ENCODE data around the gene BABAM2. TPM values are rescaled to one million over a fixed set of nuclear protein-coding genes. Genes with fewer than 3 reads are reported as not detected.

BABAM2 gene
- total RNA-seq, 1 donor from 2014 or later: 33.9 TPM

GRCh38 chr2:28166956-28167355 is 276.4 kb downstream of the BABAM2 start:
- no peak for TF ChIP-seq CTCF (IDR thresholded peaks at IDR 0.05)
- H3K9me3 Mint-ChIP-seq (ENCODE audit: low read depth): no peaks in the 10 kb centered on the region
- no peaks in the 10 kb centered on the region for H3K36me3 Mint-ChIP-seq (ENCODE audit: low read depth)
- H3K4me3 Mint-ChIP-seq (ENCODE audit: unreplicated experiment): no peak overlapping the region
- no peak for DNase-seq (ENCODE audit: low spot score)
- peaks cover 39% of the 10 kb centered on the region for H3K4me1 Mint-ChIP-seq (ENCODE audit: low read depth)
- no peaks in the 10 kb centered on the region for H3K27me3 Mint-ChIP-seq (ENCODE audit: low read depth)
- H3K27ac Mint-ChIP-seq (ENCODE audit: unreplicated experiment): no peak overlapping the region

GRCh38 chr2:28168376-28168775 is 277.8 kb downstream of the BABAM2 start:
- Mint-ChIP-seq H3K9me3 (ENCODE audit: low read depth) (no peaks in the 10 kb centered on the region), H3K27ac (ENCODE audit: unreplicated experiment) (no peak overlapping the region), H3K4me3 (ENCODE audit: unreplicated experiment) (no peak overlapping the region), H3K4me1 (ENCODE audit: low read depth) (peaks cover 44% of the 10 kb centered on the region), H3K36me3 (ENCODE audit: low read depth) (peaks cover 1% of the 10 kb centered on the region), H3K27me3 (ENCODE audit: low read depth) (no peaks in the 10 kb centered on the region)
- no peak for TF ChIP-seq CTCF (IDR thresholded peaks at IDR 0.05)
- DNase-seq (ENCODE audit: low spot score): no peak

GRCh38 chr2:28169492-28169891 is 279.0 kb downstream of the BABAM2 start:
- no peaks in the 10 kb centered on the region for H3K27me3 Mint-ChIP-seq (ENCODE audit: low read depth)
- peaks cover 1% of the 10 kb centered on the region for H3K36me3 Mint-ChIP-seq (ENCODE audit: low read depth)
- no peak for DNase-seq (ENCODE audit: low spot score)
- H3K9me3 Mint-ChIP-seq (ENCODE audit: low read depth): no peaks in the 10 kb centered on the region
- TF ChIP-seq CTCF (IDR thresholded peaks at IDR 0.05): no peak
- H3K4me3 Mint-ChIP-seq (ENCODE audit: unreplicated experiment): no peak overlapping the region
- peaks cover 33% of the 10 kb centered on the region for H3K4me1 Mint-ChIP-seq (ENCODE audit: low read depth)
- no peak overlapping the region for H3K27ac Mint-ChIP-seq (ENCODE audit: unreplicated experiment)

- no peak for DNase-seq (ENCODE audit: low spot score)
- Mint-ChIP-seq H3K36me3 (ENCODE audit: low read depth) (peaks cover 12% of the 10 kb centered on the region), H3K27me3 (ENCODE audit: low read depth) (no peaks in the 10 kb centered on the region), H3K4me1 (ENCODE audit: low read depth) (peaks cover 17% of the 10 kb centered on the region), H3K9me3 (ENCODE audit: low read depth) (peaks cover 9% of the 10 kb centered on the region), H3K27ac (ENCODE audit: unreplicated experiment) (peak overlapping the region; percentile 87), H3K4me3 (ENCODE audit: unreplicated experiment) (no peak overlapping the region)
- no peak for TF ChIP-seq CTCF (IDR thresholded peaks at IDR 0.05)
These were observed 281.8 kb downstream of the BABAM2 start for GRCh38 chr2:28172114-28172898.

- DNase-seq (ENCODE audit: low spot score): no peak
- Mint-ChIP-seq H3K27me3 (ENCODE audit: low read depth) (no peaks in the 10 kb centered on the region), H3K4me3 (ENCODE audit: unreplicated experiment) (no peak overlapping the region), H3K9me3 (ENCODE audit: low read depth) (peaks cover 17% of the 10 kb centered on the region), H3K4me1 (ENCODE audit: low read depth) (peaks cover 17% of the 10 kb centered on the region), H3K27ac (ENCODE audit: unreplicated experiment) (peak overlapping the region; percentile 22), H3K36me3 (ENCODE audit: low read depth) (peaks cover 17% of the 10 kb centered on the region)
- no peak for TF ChIP-seq CTCF (IDR thresholded peaks at IDR 0.05)
These were observed 282.8 kb downstream of the BABAM2 start for GRCh38 chr2:28173377-28173776.
